Lower lobe of right lung (tissue), 2 donors: ENCODE measurements around the gene INPP5E. TPM values are rescaled to one million over a fixed set of nuclear protein-coding genes. Genes with fewer than 3 reads are reported as not detected.

Source experiments
- ATAC-seq, 2 donors: fragments of 200-7000 bp; cut with Tn5 transposase; one replicate each; pipeline ENCODE4 v1.9.1; 2020 to 2022; ENCODE audit warnings: mild to moderate bottlenecking in 2 of 2, moderate library complexity in 2 of 2
- DNase-seq: peaks from one replicate; pipeline ENCODE4 v3.0.0-alpha.2; 2020
- H3K27ac ChIP-seq: fragments of 200-600 bp; one replicate; pipeline ENCODE4 v1.8.0; 2022
- H3K27me3 ChIP-seq: fragments of 200-600 bp; one replicate; pipeline ENCODE4 v1.8.0; 2022; ENCODE audit warnings: low read depth
- H3K36me3 ChIP-seq: fragments of 200-600 bp; one replicate; pipeline ENCODE4 v1.8.0; 2022; ENCODE audit warnings: mild to moderate bottlenecking
- H3K4me1 ChIP-seq: fragments of 200-600 bp; one replicate; pipeline ENCODE4 v1.8.0; 2022
- H3K4me3 ChIP-seq: fragments of 200-600 bp; one replicate; pipeline ENCODE4 v1.8.0; 2022; ENCODE audit warnings: mild to moderate bottlenecking
- H3K9me3 ChIP-seq: fragments of 200-600 bp; one replicate; pipeline ENCODE4 v1.8.0; 2022
- intact Hi-C: fragments of 100-400 bp; cut with DNase I; formaldehyde crosslinking; loops from one replicate; pipeline ENCODE4 v1.11.0; 2022
- total RNA-seq: library from RNA; stranded (reverse); fragmentation: NEBNext Ultra II Directional; extraction: Animal tissue kit (Norgen Biotek cat#: 25700); gene quantifications from one replicate; pipeline ENCODE4 v1.2.1, GENCODE V29; 2021
- TF ChIP-seq, protein P1 (sequence below): fragments of 200-600 bp; IDR thresholded peaks from one replicate; pipeline ENCODE4 v1.8.0; 2022; ENCODE audit warnings: antibody characterized with exemption, mild to moderate bottlenecking
- donor health status: DM: no; HTN: yes; CAD: no; lungs with severe emphysema.

Gene INPP5E
- total RNA-seq, 1 donor from 2014 or later = 13.8 TPM

DNA sequence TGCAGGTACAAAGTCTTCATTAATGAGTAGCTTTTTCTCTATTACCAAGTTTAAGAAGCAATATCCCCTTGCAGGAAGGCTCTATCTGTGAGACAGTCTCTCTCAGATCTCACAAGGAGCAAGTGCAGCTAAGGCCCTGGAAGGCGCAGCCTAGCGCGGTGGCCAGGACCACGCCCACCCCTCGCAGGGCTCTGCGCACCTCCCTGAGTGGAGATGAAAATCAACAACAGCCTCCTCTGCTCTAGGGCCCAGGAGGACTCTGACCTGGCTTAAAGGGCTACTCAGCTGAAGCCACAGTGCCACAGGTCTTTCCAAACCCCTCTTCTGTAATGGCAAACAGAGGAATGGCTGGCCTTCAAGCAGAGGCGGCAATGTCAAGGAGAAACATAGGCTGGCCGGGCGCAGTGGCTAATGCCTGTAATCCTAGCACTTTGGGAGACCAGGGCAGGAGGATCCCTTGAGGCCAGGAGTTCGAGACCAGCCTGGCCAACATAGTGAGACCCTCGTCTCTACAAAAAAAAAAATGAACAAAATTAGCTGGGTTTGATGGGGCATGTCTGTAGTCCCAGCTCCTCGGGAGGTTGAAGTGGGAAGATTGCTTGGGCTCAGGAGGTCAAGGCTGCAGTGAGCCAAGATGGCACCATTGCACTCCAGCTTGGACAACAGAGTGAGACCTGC, 31.3 kb upstream of the INPP5E start:
- no peak for DNase-seq
- Histone ChIP-seq H3K36me3 (peaks cover 100% of the 10 kb centered on the region), H3K4me1 (no peaks in the 10 kb centered on the region), H3K27ac (no peak overlapping the region), H3K27me3 (no peaks in the 10 kb centered on the region), H3K4me3 (no peak overlapping the region), H3K9me3 (no peaks in the 10 kb centered on the region)
- intact Hi-C loops = no loop called here
- TF ChIP-seq, protein P1, sequence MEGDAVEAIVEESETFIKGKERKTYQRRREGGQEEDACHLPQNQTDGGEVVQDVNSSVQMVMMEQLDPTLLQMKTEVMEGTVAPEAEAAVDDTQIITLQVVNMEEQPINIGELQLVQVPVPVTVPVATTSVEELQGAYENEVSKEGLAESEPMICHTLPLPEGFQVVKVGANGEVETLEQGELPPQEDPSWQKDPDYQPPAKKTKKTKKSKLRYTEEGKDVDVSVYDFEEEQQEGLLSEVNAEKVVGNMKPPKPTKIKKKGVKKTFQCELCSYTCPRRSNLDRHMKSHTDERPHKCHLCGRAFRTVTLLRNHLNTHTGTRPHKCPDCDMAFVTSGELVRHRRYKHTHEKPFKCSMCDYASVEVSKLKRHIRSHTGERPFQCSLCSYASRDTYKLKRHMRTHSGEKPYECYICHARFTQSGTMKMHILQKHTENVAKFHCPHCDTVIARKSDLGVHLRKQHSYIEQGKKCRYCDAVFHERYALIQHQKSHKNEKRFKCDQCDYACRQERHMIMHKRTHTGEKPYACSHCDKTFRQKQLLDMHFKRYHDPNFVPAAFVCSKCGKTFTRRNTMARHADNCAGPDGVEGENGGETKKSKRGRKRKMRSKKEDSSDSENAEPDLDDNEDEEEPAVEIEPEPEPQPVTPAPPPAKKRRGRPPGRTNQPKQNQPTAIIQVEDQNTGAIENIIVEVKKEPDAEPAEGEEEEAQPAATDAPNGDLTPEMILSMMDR = no peak
- ATAC-seq = no peak

DNA sequence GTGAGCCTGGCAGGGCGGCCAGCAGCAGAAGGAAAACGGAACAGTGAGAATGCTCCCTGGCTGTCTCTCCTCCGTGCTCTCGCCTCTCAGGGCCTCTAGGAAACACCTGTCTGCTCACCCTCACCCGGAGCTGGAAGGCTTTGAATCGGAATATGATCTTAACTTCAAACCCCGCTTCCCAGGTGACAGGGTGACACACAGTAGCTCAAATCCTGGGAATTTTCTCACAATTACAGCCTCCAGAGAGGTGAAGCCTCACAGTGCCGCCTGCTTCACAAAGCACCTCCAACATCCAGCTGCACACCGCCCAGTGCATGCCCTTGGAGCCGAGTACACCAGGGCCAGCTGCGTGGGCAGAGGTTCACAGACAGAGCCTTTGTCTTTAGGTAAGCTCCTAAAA, 30.7 kb upstream of the INPP5E start:
- no peak for ATAC-seq
- Histone ChIP-seq H3K27ac (no peak overlapping the region), H3K4me3 (no peak overlapping the region), H3K9me3 (no peaks in the 10 kb centered on the region), H3K4me1 (no peaks in the 10 kb centered on the region), H3K36me3 (peaks cover 100% of the 10 kb centered on the region), H3K27me3 (no peaks in the 10 kb centered on the region)
- intact Hi-C loops = no loop called here
- no peak for DNase-seq
- TF ChIP-seq, protein P1 = no peak

- ATAC-seq = no peak
- TF ChIP-seq, protein P1 = no peak
- intact Hi-C loops = no loop called here
- no peaks in the 10 kb centered on the region for H3K27me3 ChIP-seq
- H3K4me1 ChIP-seq = no peaks in the 10 kb centered on the region
- no peak overlapping the region for H3K27ac ChIP-seq
- H3K36me3 ChIP-seq = peaks cover 100% of the 10 kb centered on the region
- H3K9me3 ChIP-seq = no peaks in the 10 kb centered on the region
- H3K4me3 ChIP-seq = no peak overlapping the region
- DNase-seq = no peak
These were observed 28.1 kb upstream of the INPP5E start for GRCh38 chr9:136467766-136468165.

- Histone ChIP-seq H3K36me3 (peaks cover 100% of the 10 kb centered on the region), H3K4me3 (no peak overlapping the region), H3K4me1 (no peaks in the 10 kb centered on the region), H3K9me3 (no peaks in the 10 kb centered on the region), H3K27ac (no peak overlapping the region), H3K27me3 (no peaks in the 10 kb centered on the region)
- no peak for ATAC-seq
- intact Hi-C loops = no loop called here
- no peak for DNase-seq
- TF ChIP-seq, protein P1 = no peak
These were observed 26.5 kb upstream of the INPP5E start for GRCh38 chr9:136466155-136466541.

- no peak overlapping the region for H3K27ac ChIP-seq
These were observed 26.0 kb upstream of the INPP5E start for GRCh38 chr9:136465500-136466154.

More at GRCh38 chr9:136465500-136466154, 26.0 kb upstream of the INPP5E start:
- H3K36me3 ChIP-seq = peaks cover 100% of the 10 kb centered on the region
- TF ChIP-seq, protein P1 = no peak
- intact Hi-C loops = no loop called here
- DNase-seq = no peak
- no peaks in the 10 kb centered on the region for H3K4me1 ChIP-seq
- no peak for ATAC-seq
- no peaks in the 10 kb centered on the region for H3K27me3 ChIP-seq
- H3K4me3 ChIP-seq = no peak overlapping the region
- no peaks in the 10 kb centered on the region for H3K9me3 ChIP-seq
